GM21786 (cell line): ENCODE data around the gene PCCA.
"Not testable (repeated sequence)": the region's sequence is repeated elsewhere in the genome, so short reads cannot be mapped to it uniquely, and the experiment has no call there.

Source experiments
- ATAC-seq: cut with Tn5 transposase; IDR thresholded peaks from one replicate; pipeline ENCODE4 v1.9.1; 2021; ENCODE audit not compliant: unreplicated experiment

Gene PCCA

DNA sequence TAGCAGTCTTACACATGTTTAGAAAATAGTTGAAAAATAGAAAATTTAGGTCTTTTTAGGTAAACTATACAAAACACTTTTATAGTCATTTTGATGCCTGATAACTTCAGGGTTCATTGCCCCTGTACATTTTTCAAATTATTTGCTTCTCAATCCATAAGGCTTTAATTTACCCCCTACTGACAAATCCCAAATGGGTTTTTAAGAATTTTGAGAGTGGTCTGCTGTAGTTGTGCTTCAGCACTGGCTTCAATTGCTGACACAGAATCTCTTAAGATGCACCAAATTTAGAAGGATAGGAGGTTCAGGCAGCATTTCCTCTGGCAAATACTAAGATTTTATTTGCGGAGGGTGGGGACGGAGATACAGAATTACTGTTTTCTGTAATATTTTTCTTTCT, 89.4 kb downstream of the PCCA start:
- no peak for ATAC-seq

DNA sequence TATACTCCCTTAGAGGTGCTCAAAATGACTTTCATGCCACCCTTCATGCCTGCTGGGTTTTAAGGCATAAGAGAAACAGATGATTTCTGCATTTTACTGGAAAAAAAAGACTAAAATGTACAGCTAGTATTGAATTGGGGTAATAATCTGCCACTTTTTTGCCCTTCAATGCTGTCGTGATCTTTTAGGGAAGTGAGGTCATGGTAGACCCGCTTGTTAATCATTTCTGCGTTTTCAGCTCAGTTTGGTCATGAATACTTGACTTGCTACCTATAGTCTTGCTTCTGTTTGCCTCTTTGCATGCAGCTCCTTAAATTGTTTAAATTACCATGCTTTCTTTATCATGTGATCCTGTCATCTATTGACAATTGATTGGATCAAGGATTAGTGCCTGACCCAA, 90.4 kb downstream of the PCCA start:
- ATAC-seq = no peak

DNA sequence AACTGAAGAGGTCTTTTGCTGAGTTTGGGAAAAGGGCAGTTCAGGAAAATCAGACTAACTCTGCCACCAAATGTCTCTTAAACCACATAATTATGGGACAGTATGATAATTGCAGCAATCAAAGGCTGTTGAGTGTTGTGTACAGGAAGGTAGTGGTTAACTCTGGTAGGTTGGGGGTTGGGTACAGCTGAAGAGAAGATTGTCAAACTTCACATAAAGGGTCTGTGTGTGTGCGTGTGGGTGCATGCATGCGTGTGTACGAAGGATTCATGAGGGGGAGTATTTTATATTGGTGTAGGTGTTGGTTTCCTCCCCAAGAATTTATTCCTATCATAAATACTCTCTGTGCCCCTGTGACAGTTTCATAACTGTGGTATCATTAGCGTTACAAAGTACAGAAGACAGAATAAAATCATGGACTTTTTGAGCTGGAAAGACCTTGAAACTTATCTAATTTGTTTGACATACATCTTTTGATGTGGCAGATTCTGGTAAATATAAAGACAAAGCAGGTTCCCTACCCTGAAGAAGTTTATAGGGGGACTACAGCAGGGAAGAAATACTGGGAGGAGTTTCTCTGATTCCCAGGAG, 94.1 kb downstream of the PCCA start:
- no peak for ATAC-seq

DNA sequence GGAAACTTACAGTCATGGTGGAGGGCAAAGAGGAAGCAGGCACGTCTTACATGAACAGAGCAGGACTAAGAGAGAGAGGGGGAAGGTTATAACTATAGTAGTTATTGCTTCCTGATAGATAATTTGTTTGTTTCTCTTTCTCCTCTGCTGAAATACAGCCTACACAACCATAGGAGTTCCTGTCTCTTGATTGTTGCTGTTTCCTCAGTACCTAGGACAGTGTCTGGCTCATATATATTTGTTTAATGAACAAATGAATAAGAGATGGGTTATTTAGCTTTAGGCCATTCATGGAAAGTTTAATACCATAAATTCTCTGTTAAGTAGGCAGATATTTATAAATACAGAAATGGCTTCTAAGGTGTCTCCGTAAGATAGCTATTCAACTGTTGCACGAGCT, 95.2 kb downstream of the PCCA start:
- ATAC-seq = no peak

DNA sequence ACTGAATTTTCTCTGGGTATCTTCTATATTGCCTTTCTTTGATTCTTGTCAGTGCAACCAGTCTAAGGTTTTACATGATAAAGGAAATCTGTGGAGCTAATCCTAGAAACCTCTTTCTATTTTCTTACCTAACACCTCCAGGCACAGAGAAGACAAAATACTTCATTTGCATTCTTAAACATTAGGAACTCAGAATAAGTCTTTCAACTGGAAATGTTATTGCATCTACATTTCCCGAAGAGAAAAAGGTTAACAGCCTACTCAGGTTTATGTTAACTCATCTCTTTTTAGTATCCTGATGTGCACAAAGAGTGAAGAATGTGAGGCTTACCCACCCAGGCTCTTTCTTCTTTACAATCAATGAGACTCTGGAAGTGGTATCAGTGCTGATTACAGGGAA, 106.7 kb downstream of the PCCA start:
- ATAC-seq = no peak

DNA sequence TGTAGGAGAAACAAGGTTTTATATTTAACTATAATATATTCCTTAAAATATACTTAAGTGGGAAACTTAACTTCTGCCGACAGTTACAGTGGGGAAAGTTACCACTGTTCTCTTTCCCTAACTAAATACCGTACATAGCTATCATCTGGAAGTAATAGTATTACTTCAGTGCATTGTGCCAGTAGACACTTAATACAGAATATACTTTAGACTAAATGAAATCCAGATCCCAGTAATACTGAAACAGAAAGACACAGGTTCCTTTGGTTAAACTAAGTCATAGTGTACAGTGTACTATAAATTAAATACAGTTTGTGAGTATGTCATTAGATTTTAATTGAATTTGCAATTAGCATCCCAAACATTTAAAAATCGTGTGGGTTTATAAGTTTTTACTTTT, 107.5 kb downstream of the PCCA start:
- ATAC-seq = no peak

DNA sequence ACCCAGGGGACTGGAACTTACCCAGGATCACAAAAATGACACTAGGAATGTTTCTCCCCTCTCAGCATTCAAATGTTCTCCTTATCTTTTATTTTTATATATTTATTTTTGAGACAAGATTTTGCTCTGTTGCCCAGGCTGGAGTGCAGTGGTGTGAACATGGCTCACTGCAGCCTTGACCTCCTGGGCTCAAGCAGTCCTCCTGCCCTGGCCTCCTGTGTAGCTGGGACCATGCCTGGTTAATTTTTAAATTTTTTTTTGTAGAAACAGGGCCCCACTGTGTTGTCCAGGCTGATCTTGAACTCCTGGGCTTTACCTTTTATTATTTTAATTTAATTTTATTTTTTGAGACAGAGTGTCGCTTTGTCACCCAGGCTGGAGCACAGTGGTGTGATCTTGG, 108.2 kb downstream of the PCCA start:
- no peak for ATAC-seq

DNA sequence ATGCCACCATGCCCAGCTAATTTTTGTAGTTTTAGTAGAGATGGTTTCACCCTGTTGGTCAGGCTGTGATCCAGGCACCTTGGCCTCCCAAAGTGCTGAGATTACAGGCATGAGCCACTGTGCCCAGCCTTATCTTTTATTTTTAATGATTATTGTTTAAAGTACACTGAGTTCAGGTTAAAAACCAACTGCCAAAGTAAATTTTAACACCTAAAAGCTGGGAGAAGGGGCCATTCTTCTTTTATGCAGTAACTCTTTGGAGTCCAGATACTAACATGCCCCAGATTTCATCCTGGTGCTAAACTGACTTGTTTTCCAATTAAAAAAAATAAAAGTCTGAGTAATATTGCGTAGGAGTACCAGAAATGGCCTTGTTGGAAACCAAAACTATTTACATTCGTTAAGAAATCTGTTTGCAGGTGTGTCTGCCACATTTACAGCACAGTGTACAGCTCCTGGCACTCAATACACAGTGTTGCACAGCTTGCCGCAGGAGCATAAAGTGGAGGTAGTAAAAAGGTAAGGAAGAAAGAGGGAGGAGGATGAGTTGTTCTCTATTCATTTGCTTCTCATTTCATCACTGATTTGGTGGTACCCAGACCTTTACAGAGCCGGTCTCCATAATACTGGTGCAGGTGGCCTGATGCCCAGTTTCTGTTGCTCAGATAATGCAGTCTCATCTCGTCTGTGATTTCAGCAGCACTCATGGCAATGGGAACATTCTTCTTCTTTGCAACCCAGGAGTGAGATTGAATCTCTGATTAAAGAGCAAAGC, 108.9 kb downstream of the PCCA start:
- ATAC-seq = no peak

DNA sequence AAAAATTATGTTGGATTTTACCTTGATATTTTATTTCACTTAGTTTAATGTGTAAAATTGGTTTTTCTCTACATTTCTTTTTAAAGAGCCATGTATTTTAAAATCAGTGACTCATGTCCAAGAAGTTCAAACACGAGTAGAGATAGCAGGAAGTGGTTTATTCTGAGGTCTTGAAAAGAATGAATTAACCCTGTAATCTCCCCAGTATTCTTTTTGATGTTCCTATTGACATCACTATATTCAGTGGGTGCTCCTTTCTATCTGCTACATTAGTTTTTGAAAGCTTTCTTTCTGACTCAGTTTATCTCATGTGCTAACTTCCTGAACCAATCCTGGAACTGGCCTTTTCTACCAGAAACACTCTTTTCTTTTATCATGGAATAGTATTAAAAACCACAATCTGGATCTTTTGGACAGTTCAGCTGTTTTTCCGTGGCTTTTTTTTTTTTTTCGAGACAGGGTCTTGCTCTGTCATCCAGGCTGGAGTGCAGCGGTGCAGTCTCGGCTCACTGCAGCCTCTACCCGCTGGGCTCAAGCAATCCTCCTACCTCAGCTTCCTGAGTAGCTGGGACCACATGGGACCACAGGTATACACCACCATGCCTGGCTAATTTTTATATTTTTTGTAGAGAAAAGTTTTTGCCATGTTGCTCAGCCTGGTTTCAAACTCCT, 114.9 kb downstream of the PCCA start:
- ATAC-seq = peak; percentile 62

DNA sequence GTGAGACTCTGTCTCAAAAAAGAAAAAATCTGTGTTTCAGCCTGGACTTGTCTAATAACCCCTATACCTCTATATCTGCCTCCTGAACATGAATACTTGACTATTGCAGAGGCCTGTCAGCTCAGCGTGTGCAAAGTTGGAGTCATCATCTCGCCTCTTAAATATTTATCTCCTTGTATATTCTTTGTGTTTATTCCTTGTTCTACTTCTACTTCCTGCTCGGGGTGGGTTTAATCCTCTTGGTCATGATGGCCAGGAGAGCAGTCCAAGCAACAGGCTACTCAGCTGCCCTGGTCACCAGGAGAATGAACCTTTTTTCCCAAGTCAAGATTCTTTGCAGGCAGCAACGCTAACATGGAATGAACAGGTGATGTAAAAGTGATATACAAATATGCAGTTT, 119.1 kb downstream of the PCCA start:
- no peak for ATAC-seq

DNA sequence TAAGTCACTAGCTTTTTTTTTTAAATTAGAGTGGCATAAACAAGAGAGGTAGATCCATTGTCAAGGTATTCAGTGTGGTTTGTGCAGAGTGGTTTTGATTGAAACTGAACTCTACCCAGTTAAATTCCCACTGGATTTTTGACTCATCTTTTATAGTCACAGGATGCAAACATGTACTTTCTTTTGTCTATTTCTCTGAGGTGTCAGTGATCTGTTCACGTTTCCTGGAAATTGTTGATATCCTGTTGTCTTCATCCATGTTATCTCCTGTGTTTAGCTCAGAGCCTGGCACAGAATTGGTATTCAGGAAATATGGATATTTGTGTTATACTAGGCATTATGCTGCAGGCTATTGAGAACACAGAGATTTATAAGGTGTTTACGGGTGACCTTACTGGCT, 119.7 kb downstream of the PCCA start:
- ATAC-seq = no peak

DNA sequence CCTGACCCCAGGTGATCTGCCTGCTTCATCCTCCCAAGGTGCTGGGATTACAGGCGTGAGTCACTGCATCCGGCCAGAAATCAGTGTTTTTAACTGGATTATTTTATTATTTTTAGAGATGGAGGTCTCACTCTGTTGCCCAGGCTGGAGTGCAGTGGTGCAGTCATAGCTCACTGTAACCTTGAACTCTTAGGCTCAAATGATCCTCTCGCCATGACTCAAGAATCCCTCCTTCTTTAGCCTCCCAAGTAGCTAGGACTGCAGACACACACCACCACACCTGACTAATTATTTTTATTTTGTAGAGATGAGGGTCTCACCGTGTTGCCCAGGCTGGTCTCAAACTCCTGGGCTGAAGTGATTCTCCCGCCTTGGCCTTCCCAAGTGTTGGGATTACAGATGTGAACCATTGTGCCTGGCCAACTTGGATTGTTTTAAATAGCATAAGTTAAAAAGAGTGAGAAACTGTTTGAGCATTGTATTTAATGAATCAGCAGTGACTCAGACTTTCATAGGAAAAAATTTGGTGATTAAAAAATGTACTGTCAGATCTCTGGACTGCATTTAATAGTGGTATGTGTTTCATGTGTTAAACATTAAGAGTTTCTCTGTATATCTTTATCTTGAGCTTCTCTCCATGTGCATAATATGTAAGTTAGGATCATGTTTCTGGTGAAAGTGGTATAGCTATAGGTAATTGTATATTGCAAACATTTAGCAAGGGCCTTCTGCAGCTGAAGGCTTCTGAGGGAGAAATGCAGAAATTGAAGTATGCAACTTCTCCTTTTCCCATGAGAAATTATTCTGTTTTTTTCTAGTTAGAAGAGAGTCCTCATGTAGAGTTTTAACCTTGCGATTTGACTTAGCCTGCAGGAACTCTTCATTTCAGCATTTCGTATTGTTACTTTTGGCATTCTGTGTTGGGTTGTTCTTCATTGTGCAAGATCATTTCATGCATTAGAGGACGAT, 121.2 kb downstream of the PCCA start:
- no peak for ATAC-seq

DNA sequence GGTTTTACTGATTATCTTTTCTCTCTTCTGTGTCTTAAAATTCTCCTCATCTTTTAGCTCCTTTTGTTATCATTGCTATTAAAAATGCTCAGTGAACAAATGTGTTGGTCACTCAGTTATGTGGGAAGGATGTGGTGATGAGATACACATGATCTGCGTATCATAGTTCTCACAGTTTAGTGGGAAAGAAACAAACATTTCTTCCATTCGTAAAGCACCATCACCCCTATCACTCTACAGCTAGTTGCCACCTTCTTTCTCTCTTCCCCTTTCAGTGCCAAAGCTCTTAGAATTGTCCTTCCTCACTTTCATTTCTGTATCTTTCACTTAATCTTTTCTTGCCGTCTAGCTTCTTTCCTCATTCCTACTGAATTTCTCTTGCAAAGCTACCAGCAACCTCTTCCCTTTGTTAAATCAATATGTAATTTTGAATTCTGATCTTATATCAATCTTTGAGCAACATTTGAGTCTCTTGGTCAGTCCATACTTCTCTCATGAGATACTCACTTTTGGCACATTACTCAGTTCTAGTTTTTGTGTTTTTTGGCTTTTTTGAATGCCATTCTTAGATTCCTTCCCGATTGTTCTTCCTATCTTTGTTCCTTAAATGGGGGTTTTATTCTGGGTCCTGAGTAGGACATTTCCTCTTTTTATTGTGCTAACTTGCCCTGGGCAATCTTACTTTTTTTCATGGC, 122.3 kb downstream of the PCCA start:
- no peak for ATAC-seq

DNA sequence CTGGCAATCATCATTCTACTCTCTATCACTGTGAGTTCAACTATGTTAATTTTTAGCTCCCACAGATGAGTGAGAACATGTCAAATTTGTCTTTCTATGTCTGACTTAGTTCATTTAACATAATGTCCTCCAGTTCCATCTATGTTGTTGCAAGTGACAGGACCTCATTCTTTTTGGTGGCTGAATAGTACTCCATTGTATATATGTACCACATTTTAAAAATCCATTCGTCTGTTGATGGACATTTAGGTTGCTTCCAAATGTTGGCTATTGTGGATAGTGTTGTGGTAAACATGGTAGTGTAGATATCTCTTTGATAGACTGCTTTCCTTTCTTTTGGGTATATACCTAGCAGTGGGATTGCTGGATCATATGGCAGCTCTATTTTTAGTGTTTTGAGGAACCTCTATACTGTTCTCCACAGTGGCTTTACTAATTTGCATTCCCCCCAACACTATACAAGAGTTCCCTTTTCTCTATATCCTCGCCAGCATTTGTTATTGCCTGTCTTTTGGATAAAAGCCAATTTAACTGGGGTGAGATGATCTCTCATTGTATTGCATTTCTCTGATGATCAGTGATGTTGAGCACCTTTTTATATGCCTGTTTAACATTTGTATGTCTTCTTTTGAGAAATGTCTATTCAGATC, 124.1 kb downstream of the PCCA start:
- ATAC-seq = no peak

DNA sequence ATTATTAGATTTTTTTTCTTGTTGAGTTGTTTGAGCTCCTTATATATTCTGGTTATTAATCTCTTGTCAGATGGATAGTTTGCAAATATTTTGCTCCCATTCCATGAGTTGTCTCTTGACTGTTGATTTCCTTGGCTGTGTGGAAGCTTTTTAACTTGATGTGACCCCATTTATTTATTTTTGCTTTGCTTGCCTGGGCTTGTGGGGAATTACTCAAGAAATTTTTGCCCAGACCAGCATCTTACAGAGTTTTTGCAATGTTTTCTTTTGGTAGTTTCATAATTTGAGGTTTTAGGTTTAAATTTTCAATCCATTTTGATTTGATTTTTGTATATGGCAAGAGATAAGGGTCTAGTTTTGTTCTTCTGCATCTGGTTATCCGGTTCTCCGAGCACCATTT, 124.7 kb downstream of the PCCA start:
- ATAC-seq = no peak

DNA sequence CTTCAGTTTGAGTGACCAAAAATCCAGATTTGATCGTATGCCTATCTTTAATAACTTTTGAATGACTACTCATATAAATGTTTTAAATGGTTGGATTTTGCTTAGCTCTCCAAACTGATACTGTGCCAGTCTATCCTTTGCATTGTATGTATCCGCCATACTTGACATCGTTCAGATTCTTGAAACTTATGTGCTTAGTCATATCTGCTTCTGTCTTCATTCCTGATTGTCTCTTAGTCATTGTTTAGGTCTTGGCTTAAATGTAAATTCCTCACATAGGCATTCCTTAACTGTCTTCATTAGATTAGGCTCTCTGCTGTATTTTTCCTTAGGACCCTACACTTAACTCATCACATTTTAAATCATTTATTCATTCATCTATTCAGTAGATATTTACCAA, 126.0 kb downstream of the PCCA start:
- no peak for ATAC-seq

DNA sequence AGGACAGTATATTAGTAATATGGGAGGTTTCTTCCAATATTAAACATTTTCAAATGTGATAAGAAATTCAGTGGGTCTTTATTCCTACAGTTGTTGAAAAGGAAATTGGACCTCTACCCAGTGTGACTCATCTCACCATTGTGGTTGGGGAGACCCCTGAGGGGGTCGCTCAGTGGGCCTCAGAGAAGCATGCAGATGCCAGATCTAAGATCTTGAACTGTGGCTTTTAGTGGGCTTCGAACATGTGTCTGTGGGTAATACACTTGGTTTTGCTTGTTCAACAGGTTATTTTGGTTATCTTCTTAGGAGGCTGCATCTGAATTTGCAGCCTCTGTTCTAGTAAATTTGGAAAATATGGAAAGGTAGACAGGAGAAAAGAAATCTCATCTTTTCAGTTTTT, 132.3 kb downstream of the PCCA start:
- no peak for ATAC-seq

DNA sequence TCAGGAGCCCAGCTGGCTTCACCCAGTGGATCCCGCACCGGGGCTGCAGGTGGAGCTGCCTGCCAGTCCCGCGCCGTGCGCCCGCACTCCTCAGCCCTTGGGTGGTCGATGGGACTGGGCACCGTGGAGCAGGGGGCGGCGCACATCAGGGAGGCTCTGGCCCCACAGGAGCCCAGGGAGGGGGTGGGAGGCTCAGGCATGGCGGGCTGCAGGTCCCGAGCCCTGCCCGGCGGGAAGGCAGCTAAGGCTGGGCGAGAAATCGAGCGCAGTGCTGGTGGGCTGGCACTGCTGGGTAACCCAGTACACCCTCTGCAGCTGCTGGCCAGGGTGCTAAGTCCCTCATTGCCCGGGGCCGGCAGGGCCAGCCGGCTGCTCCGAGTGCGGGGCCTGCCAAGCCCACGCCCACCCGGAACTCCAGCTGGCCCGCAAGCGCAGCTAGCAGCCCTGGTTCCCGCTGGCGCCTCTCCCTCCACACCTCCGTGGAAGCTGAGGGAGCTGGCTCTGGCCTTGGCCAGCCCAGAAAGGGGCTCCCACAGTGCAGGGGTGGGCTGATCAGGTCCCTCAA, 135.2 kb downstream of the PCCA start:
- not testable (repeated sequence) for ATAC-seq

DNA sequence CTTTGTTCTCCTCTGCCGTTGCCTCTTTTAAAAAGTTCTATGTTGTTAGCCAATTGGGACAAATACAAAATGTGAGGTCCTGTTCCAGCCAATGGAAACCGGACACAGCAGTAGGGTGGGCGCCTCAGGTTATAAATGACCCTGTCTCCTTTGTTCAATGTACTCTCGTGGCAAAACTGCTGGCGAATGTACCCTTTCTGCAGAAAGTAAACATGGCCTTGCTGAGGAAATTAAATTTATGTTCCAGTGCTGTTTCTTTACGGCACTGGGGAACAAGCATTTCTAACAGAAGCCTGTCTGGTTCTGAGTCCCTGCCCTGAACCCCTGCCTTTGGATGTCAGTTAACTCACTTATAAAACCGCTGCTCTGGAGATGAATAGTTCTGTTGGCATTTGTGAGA, 140.7 kb downstream of the PCCA start:
- no peak for ATAC-seq

DNA sequence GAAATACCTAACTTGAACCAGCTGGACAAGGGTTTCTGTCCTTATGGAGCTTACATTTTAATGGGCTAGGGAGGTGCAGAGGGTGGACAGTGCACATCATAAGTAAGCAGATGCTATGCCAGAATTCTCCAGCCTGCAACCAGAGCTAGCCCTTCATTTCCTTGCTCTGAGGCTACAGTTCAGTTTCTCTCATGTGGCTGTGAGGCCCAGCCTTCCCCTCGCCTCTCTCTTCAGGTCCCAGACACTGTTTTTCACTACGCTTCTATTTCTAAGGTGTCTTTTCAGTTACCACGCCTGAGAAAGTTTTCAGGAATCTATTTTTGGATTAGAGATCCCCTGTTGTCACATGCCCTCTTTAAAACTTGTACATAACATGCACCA, 141.9 kb downstream of the PCCA start:
- no peak for ATAC-seq
